Testis (tissue), 2 donors: ENCODE measurements around the gene BRPF1.
"Not testable (repeated sequence)": the region's sequence is repeated elsewhere in the genome, so short reads cannot be mapped to it uniquely, and the experiment has no call there.

Experiments used
- CTCF ChIP-seq, 3 experiments: fragments of 450-650 bp in 2 of 3; fragments of 200-600 bp in 1 of 3; sonication (generic) in 1 of 3; IDR thresholded peaks; one replicate each; pipeline ENCODE4 v1.5.1; 2016 to 2019; ENCODE audit warnings: antibody characterized with exemption in 3 of 3, mild to moderate bottlenecking in 2 of 3, moderate library complexity in 1 of 3
- POLR2A ChIP-seq: fragments of 450-650 bp; IDR thresholded peaks from one replicate; pipeline ENCODE4 v1.6.1; 2017; ENCODE audit warnings: antibody characterized with exemption, mild to moderate bottlenecking, moderate library complexity

GRCh38 chr3:9771007-9771406 is 39.5 kb downstream of the BRPF1 start:
- not testable (repeated sequence) for TF ChIP-seq CTCF (IDR thresholded peaks at IDR 0.05); POLR2A
